Skeletal muscle satellite cell (primary cell): ENCODE measurements around the gene CIAO1.
A peak's percentile ranks its signal among the peaks of the same experiment; 100 is the strongest.

ENCODE experiments used
- H3K27me3 ChIP-seq: 2 replicates; pipeline ENCODE4 v1.7.0; 2013; ENCODE audit warnings: low read length; ENCODE audit not compliant: control insufficient read depth, insufficient read depth
- H3K36me3 ChIP-seq: 2 replicates; pipeline ENCODE4 v1.7.0; 2013; ENCODE audit warnings: mild to moderate bottlenecking, control low read depth, low read length; ENCODE audit not compliant: insufficient read depth
- H3K4me1 ChIP-seq: 2 replicates; pipeline ENCODE4 v1.7.0; 2013; ENCODE audit warnings: low read length; ENCODE audit not compliant: control insufficient read depth, insufficient read depth
- H3K4me2 ChIP-seq: 2 replicates; pipeline ENCODE4 v1.7.0; 2013; ENCODE audit warnings: mild to moderate bottlenecking, low read length
- H3K4me3 ChIP-seq: 2 replicates; pipeline ENCODE4 v1.7.0; 2013; ENCODE audit warnings: low read length
- H3K9ac ChIP-seq: 2 replicates; pipeline ENCODE4 v1.7.0; 2013; ENCODE audit warnings: mild to moderate bottlenecking, low read depth, low read length, moderate library complexity
- H3K9me3 ChIP-seq: replicated peaks from 2 replicates; pipeline ENCODE4 v1.7.0; 2013; ENCODE audit warnings: mild to moderate bottlenecking, control low read depth, low read length

Gene CIAO1

DNA sequence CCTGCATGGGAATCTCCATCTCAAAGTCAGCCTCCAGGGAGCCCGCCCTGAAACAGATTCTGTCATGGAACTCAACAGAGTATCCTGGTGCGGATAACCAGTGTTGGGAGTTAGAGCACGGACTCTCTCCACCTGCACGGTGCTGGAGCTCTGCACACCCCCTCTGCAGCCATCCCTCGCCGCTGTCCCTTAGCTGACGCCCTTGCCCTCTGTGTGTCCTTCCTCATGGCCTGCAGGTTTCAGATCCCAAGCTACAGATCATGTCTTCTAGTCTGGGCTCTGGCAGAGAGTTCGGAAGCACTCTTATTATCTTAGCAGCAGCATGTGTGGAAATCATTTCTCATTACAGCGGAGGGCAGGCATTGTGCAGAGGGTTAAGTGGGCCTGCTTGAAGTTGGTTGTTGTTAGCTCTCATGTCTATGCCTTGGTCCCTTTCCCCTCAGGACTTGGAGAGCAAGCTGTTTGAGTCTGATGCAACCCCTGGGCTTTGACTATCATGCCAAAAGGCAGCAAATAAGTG, 26.2 kb upstream of the CIAO1 start:
- Histone ChIP-seq H3K4me1 (peaks cover 11% of the 10 kb centered on the region), H3K4me3 (no peak overlapping the region), H3K9ac (no peak overlapping the region), H3K27me3 (no peaks in the 10 kb centered on the region), H3K36me3 (no peaks in the 10 kb centered on the region), H3K4me2 (no peak overlapping the region), H3K9me3 (no peaks in the 10 kb centered on the region)

DNA sequence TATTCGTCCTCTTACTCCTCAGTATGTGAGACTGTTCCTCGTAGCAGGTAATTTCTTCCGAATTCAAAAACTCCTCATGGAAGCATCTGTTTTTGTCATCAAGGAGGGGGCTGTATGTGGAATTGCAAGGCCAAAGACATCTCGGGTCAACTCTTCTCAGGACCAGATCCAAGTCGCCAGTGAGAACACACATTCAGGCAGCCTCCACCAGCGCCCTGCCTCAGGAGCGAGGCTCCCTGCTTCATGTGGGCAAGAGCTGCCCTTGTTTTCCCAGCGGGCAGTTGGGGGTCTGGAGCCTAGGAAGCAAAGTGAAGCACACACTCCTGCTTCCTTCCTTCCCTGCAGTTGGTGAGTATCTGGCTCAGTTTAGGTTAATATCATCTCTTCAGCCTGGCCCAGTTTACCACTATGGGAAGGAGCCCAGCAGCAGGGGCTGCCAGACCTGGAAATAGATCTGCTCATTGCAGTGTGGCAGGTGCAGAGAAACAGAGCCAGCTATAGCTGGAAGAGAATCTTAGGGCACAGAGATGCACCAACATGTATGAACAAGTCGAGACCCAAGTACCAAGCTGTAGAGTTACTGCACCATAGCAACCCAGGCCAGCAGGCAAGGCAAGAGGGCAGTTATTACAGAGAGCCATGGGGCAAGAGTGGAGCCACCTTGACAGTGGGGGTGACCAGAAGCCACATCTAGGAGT, 25.5 kb upstream of the CIAO1 start:
- no peak overlapping the region for H3K9ac ChIP-seq
- no peaks in the 10 kb centered on the region for H3K27me3 ChIP-seq
- no peaks in the 10 kb centered on the region for H3K36me3 ChIP-seq
- H3K4me2 ChIP-seq = no peak overlapping the region
- no peaks in the 10 kb centered on the region for H3K9me3 ChIP-seq
- peaks cover 13% of the 10 kb centered on the region for H3K4me1 ChIP-seq
- H3K4me3 ChIP-seq = no peak overlapping the region

DNA sequence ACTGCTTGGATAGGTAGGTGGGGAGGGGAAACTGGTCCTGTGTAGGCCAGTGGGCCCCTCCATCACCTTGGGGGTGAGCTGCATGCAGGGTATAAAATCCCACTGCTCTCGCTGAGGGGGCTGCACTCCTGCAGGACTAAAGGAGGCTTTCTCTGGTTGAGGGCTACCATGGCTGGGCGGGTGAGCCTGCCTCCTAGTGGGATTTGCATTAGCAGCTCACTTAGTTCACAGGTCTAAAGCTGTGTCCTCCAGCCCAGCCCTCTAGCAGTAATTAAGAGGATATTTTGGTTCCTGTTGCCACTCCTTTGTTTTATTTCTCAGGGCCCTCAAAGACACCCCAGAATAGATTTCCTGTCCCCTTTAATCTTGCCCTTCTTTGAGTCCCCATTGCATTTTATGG, 24.8 kb upstream of the CIAO1 start:
- H3K9ac ChIP-seq = no peak overlapping the region
- no peak overlapping the region for H3K4me3 ChIP-seq
- no peaks in the 10 kb centered on the region for H3K27me3 ChIP-seq
- no peaks in the 10 kb centered on the region for H3K9me3 ChIP-seq
- no peak overlapping the region for H3K4me2 ChIP-seq
- no peaks in the 10 kb centered on the region for H3K36me3 ChIP-seq
- H3K4me1 ChIP-seq = peaks cover 16% of the 10 kb centered on the region

DNA sequence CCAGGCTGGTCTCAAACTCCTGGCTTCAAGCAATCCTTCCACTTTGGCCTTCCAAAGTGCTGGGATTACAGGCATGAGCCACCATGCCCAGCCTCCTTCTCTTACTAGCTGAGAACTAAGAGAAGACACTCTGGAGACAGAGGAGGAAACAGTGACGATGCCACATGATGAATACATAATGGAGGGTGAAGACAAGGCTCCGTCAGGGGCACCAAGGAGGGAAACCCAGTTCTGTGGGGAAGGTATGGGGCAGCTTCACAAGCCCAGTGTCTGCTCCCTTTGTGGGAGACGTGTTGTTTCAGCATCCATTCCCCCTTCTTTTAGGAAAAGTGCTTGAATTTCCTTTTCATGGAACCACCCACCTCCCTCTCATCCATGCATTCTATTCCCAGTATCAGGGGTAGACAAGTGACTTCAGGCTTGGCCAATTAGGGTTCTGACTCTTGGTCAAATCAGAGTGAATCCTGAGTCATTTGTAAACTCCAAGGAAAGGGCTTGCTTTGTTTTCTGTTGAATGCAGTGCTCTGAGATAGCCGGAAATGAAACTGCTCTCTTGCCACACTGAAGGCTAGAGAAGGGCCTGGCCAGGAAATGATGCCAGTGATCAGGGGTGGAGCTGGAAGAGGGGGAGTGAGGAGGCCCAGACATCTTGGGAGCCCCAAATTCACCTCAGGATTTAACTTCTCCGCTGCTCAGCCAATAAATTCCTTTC, 24.0 kb upstream of the CIAO1 start:
- H3K27me3 ChIP-seq = no peaks in the 10 kb centered on the region
- H3K4me3 ChIP-seq = no peak overlapping the region
- no peaks in the 10 kb centered on the region for H3K36me3 ChIP-seq
- peak overlapping the region; percentile 44 for H3K4me2 ChIP-seq
- H3K9ac ChIP-seq = peak overlapping the region; percentile 2
- H3K9me3 ChIP-seq = no peaks in the 10 kb centered on the region
- peaks cover 16% of the 10 kb centered on the region for H3K4me1 ChIP-seq

DNA sequence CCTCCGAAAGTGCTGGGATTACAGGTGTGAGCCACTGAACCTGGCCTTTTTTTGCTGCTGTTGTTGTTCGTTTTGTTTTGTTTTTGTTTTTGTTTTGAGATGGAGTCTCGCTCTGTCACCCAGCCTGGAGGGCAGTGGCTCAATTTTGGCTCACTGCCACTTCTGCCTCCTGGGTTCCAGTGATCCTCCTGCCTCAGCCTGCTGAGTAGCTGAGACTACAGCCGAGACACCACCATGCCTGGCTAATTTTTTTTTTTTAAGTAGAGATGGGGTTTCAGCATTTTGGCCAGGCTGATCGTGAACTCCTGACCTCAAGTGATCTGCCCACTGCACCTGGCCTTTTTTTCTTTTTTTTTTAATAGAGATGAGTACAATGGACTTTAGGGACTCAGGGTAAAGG, 22.2 kb upstream of the CIAO1 start:
- Histone ChIP-seq H3K9ac (no peak overlapping the region), H3K36me3 (no peaks in the 10 kb centered on the region), H3K9me3 (no peaks in the 10 kb centered on the region), H3K4me1 (peaks cover 16% of the 10 kb centered on the region), H3K4me2 (no peak overlapping the region), H3K4me3 (no peak overlapping the region), H3K27me3 (no peaks in the 10 kb centered on the region)

DNA sequence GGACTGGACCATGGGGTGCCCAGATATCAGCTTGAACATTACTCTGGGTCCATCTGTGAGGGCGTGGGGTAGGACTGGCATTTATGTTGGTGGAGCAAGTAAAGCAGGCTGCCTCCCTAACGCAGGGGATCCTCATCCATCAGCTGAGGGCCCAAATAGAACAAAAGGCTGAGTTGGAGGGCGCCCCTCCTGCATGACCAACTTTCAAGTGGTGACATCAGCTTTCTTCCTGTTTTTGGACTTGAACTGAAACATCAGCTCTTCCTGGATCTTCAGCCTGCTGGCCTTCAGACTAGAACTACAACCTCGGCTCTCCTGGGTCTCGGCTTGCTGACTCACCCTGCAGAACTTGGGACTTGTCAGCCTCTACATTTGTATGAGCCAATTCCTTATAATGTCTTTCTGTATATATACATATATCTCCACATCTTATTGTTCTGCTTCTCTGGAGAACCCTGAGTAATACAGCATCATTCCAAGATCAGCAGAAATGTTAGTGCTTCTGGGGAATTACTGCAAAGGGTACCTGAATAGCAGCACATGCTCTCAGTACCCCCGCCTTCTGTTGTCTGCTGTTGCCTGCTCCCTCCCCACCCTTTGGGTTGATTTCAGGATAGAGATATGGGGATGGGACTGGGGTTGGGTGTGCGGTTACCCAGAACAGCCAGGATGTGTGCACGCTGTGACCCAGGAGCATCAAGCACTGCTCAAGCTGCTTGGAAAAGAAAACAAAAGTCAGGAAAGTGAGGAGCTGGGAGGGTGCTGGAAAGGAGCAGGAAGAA, 20.2 kb upstream of the CIAO1 start:
- Histone ChIP-seq H3K4me2 (no peak overlapping the region), H3K4me3 (no peak overlapping the region), H3K36me3 (no peaks in the 10 kb centered on the region), H3K9ac (no peak overlapping the region), H3K27me3 (no peaks in the 10 kb centered on the region), H3K9me3 (no peaks in the 10 kb centered on the region), H3K4me1 (peaks cover 30% of the 10 kb centered on the region)

DNA sequence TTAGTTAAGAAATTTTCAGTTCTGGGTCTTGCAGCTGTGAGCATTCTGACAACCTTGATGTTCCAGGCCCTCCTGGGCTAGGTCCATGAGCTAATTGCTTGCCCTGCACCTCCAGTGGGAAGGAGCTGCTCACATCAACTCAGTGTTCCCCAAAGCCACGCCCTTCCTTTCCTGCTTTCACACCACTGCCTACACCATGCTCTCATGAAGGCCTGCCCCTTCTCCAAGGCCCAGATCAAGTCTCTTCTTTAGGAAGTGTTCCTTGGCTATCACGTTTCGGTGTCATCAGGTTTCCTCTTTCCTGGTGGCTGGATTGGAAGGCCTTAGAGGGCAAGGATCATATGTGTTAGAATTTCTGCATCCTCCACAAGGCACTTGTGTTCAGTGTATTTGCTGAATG, 19.0 kb upstream of the CIAO1 start:
- Histone ChIP-seq H3K9ac (no peak overlapping the region), H3K36me3 (peaks cover under 1% of the 10 kb centered on the region), H3K27me3 (no peaks in the 10 kb centered on the region), H3K9me3 (no peaks in the 10 kb centered on the region), H3K4me2 (no peak overlapping the region), H3K4me3 (no peak overlapping the region), H3K4me1 (peaks cover 37% of the 10 kb centered on the region)

DNA sequence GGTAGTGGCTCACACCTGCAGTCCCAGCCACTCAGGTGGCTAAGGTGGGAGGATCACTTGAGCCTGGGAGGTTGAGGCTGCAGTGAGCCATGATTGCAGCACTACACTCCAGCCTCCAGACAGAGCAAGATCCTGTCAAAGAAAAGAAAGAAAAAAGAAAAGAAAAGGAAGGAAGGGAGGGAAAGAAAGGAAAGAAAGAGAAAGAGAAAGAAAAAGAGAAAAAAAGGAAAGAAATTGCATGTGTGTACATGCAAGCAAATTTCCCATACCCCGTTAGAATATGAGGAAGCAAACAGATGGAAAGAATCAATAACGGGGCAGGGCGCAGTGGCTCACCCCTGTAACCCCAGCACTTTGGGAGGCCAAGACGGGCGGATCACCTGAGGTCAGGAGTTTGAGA, 18.1 kb upstream of the CIAO1 start:
- H3K4me1 ChIP-seq = peaks cover 34% of the 10 kb centered on the region
- H3K36me3 ChIP-seq = peaks cover 10% of the 10 kb centered on the region
- H3K4me2 ChIP-seq = no peak overlapping the region
- H3K4me3 ChIP-seq = no peak overlapping the region
- no peak overlapping the region for H3K9ac ChIP-seq
- no peaks in the 10 kb centered on the region for H3K27me3 ChIP-seq
- no peaks in the 10 kb centered on the region for H3K9me3 ChIP-seq

DNA sequence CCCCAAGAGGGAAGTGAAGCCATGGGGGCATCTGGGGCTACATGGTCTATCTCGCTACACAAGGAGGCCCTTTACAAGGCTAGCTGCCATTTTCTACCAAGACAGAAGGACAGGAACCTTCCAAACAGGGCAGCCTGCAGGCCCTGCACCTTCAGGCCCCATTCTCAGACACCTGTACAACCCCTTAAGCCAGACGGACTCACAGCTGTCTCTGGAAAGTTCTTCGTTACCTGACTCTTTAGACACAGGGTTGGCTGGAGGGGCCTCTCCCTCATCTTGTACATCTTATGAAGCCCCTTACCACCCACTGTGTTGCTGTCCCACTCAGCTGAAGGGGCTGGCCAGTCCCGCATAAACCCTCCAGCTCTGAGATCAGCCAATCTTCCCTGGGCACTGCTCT, 17.4 kb upstream of the CIAO1 start:
- Histone ChIP-seq H3K4me3 (no peak overlapping the region), H3K4me2 (no peak overlapping the region), H3K27me3 (no peaks in the 10 kb centered on the region), H3K4me1 (peaks cover 34% of the 10 kb centered on the region), H3K9ac (no peak overlapping the region), H3K9me3 (no peaks in the 10 kb centered on the region), H3K36me3 (peaks cover 17% of the 10 kb centered on the region)

DNA sequence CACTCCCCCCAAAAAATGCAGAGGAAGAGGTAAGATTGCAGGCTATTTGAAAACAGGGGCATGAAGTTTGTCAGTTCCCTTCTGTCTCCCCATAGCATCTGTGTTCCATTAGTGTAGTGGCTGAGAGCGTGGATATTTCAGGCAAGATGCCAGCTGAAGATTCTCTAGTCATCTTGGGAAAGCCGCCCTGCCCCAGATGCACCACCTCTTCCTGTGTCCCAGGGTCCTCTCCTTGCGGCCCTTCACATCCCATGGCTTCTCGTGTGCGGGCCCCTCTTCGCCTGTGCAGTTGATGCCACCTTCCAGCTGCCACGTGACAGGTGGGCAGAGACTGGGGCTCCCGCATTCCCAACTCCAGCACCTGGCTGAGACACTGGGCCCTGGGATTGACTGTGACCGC, 16.4 kb upstream of the CIAO1 start:
- H3K4me3 ChIP-seq = no peak overlapping the region
- H3K27me3 ChIP-seq = no peaks in the 10 kb centered on the region
- no peaks in the 10 kb centered on the region for H3K9me3 ChIP-seq
- peaks cover 27% of the 10 kb centered on the region for H3K36me3 ChIP-seq
- H3K4me2 ChIP-seq = no peak overlapping the region
- H3K9ac ChIP-seq = no peak overlapping the region
- H3K4me1 ChIP-seq = peaks cover 34% of the 10 kb centered on the region

DNA sequence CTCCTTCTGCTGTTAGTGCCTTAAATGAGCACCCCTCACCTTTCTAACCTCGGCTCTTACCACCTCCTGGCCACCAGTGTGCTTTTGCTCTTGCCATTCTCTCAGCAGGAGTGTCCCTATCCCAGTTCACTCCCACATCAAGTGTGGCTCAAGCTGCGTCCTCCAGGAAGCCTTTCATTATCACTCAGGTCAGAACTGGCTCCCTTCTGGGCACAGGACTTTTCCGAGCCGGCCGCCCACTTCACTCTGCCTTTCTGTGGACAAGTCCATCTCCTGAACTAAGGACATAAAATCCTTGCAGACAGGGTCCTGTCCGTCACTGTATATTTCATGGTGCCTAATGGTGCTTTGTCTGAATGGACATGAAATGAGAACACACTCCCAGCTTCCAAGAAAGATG, 15.8 kb upstream of the CIAO1 start:
- no peak overlapping the region for H3K4me2 ChIP-seq
- H3K27me3 ChIP-seq = no peaks in the 10 kb centered on the region
- H3K4me1 ChIP-seq = peaks cover 34% of the 10 kb centered on the region
- H3K4me3 ChIP-seq = no peak overlapping the region
- no peaks in the 10 kb centered on the region for H3K9me3 ChIP-seq
- H3K9ac ChIP-seq = no peak overlapping the region
- H3K36me3 ChIP-seq = peaks cover 33% of the 10 kb centered on the region
